CD4-positive, alpha-beta T cell treated with Interleukin-4 for 4 hours (primary cell): ENCODE data around the gene ANKRD31.
"Not testable (repeated sequence)": the region's sequence is repeated elsewhere in the genome, so short reads cannot be mapped to it uniquely, and the experiment has no call there.

Experiments
- DNase-seq: peaks from one replicate; pipeline ENCODE4 v3.0.0-alpha.2; 2020

Gene ANKRD31

GRCh38 chr5:75142566-75143136 is 94.0 kb downstream of the ANKRD31 start:
- DNase-seq: no peak

GRCh38 chr5:75140277-75140676 is 96.4 kb downstream of the ANKRD31 start:
- no peak for DNase-seq

- no peak for DNase-seq
Observed at GRCh38 chr5:75138689-75139088, 98.0 kb downstream of the ANKRD31 start.

- no peak for DNase-seq
Observed at GRCh38 chr5:75130818-75131349, 105.8 kb downstream of the ANKRD31 start.

GRCh38 chr5:75116856-75117255 is 119.8 kb downstream of the ANKRD31 start:
- no peak for DNase-seq

- DNase-seq: not testable (repeated sequence)
Observed at GRCh38 chr5:75114311-75114710, 122.4 kb downstream of the ANKRD31 start.

- no peak for DNase-seq
Observed at GRCh38 chr5:75113354-75114113, 123.1 kb downstream of the ANKRD31 start.

GRCh38 chr5:75108931-75109596 is 127.6 kb downstream of the ANKRD31 start:
- DNase-seq: peak; percentile 16

GRCh38 chr5:75108515-75108914 is 128.2 kb downstream of the ANKRD31 start:
- no peak for DNase-seq

GRCh38 chr5:75095956-75096355 is 140.7 kb downstream of the ANKRD31 start:
- DNase-seq: not testable (repeated sequence)

GRCh38 chr5:75091597-75091996 is 145.1 kb downstream of the ANKRD31 start:
- no peak for DNase-seq

- no peak for DNase-seq
Observed at GRCh38 chr5:75089662-75090061, 147.0 kb downstream of the ANKRD31 start.

GRCh38 chr5:75089137-75089536 is 147.5 kb downstream of the ANKRD31 start:
- DNase-seq: no peak

- no peak for DNase-seq
Observed at GRCh38 chr5:75088648-75089047, 148.0 kb downstream of the ANKRD31 start.

GRCh38 chr5:75081510-75081909 is 155.2 kb downstream of the ANKRD31 start:
- DNase-seq: no peak

- not testable (repeated sequence) for DNase-seq
Observed at GRCh38 chr5:75079346-75079745, 157.3 kb downstream of the ANKRD31 start.

GRCh38 chr5:75078027-75078426 is 158.7 kb downstream of the ANKRD31 start:
- DNase-seq: peak; percentile 64

GRCh38 chr5:75072061-75072460 is 164.6 kb downstream of the ANKRD31 start:
- no peak for DNase-seq

GRCh38 chr5:75071100-75071499 is 165.6 kb downstream of the ANKRD31 start:
- no peak for DNase-seq

GRCh38 chr5:75067434-75067833 is 169.2 kb downstream of the ANKRD31 start:
- DNase-seq: no peak

- no peak for DNase-seq
Observed at GRCh38 chr5:75062925-75063531, 173.7 kb downstream of the ANKRD31 start.

GRCh38 chr5:75059912-75060545 is 176.6 kb downstream of the ANKRD31 start:
- DNase-seq: peak; percentile 72

- DNase-seq: no peak
Observed at GRCh38 chr5:75058986-75059535, 177.6 kb downstream of the ANKRD31 start.
